HepG2 (cell line): Measurements from ENCODE around the gene ZFHX3. TPM values are rescaled to one million over a fixed set of nuclear protein-coding genes. Genes with fewer than 3 reads are reported as not detected.

Source experiments
- AHR ChIP-seq: IDR thresholded peaks from 2 replicates; pipeline ENCODE4 v1.6.1; 2018; ENCODE audit warnings: missing genetic modification reagents, missing compliant biosample characterization
- ARID4A ChIP-seq: sonication (generic); formaldehyde crosslinking; IDR thresholded peaks from 2 replicates; pipeline ENCODE4 v1.5.0; 2020; ENCODE audit warnings: mild to moderate bottlenecking, missing genetic modification reagents, borderline replicate concordance
- ATF4 ChIP-seq, 2 experiments: fragments of 450-650 bp in 1 of 2; sonication (generic) in 1 of 2; formaldehyde crosslinking; IDR thresholded peaks; 2 replicates each; pipeline versions ENCODE4 v1.5.0 to v1.8.0; 2020 to 2022; ENCODE audit warnings: mild to moderate bottlenecking in 1 of 2, missing genetic modification reagents in 1 of 2
- BATF2 ChIP-seq: sonication (generic); formaldehyde crosslinking; IDR thresholded peaks from 2 replicates; pipeline ENCODE4 v1.8.0; 2022; ENCODE audit warnings: mild to moderate bottlenecking, missing genetic modification reagents, moderate library complexity
- E2F2 ChIP-seq: sonication (generic); formaldehyde crosslinking; IDR thresholded peaks from 2 replicates; pipeline ENCODE4 v1.4.0; 2020; ENCODE audit warnings: missing genetic modification reagents, borderline replicate concordance
- NFE2L1 ChIP-seq: sonication (generic); formaldehyde crosslinking; IDR thresholded peaks from 2 replicates; pipeline ENCODE4 v1.4.0; 2020; ENCODE audit warnings: missing genetic modification reagents, mild to moderate bottlenecking, borderline replicate concordance
- RAD21 ChIP-seq: fragments of 450-650 bp; formaldehyde crosslinking; IDR thresholded peaks from 2 replicates; pipeline ENCODE4 v1.5.0; 2020; ENCODE audit warnings: mild to moderate bottlenecking
- TCF7L2 ChIP-seq: IDR thresholded peaks from 2 replicates; pipeline ENCODE4 v1.6.1; 2011; ENCODE audit warnings: mild to moderate bottlenecking, low read depth, low read length, moderate library complexity
- TMF1 ChIP-seq: sonication (generic); formaldehyde crosslinking; IDR thresholded peaks from 2 replicates; pipeline ENCODE4 v1.8.1; 2022; ENCODE audit warnings: low read depth, missing genetic modification reagents
- TP53 ChIP-seq: sonication (generic); formaldehyde crosslinking; conservative IDR thresholded peaks from 2 replicates; pipeline ENCODE4 v1.4.0; 2020; ENCODE audit warnings: missing genetic modification reagents
- ZBTB2 ChIP-seq: sonication (generic); formaldehyde crosslinking; IDR thresholded peaks from 2 replicates; pipeline ENCODE4 v1.8.0; 2022; ENCODE audit warnings: low read depth, missing genetic modification reagents
- ZFP36L1 ChIP-seq: sonication (generic); formaldehyde crosslinking; IDR thresholded peaks from 2 replicates; pipeline ENCODE4 v1.8.0; 2022; ENCODE audit warnings: mild to moderate bottlenecking, missing genetic modification reagents, moderate library complexity
- ZNF160 ChIP-seq: sonication (generic); formaldehyde crosslinking; IDR thresholded peaks from 2 replicates; pipeline ENCODE4 v1.8.0; 2022; ENCODE audit warnings: mild to moderate bottlenecking, inconsistent platforms, missing genetic modification reagents
- ZNF207 ChIP-seq: fragments of 450-650 bp; IDR thresholded peaks from 2 replicates; pipeline ENCODE4 v1.6.1; 2016; ENCODE audit warnings: antibody characterized with exemption, borderline replicate concordance
- ZNF292 ChIP-seq: sonication (generic); formaldehyde crosslinking; IDR thresholded peaks from 2 replicates; pipeline ENCODE4 v1.8.1; 2022; ENCODE audit warnings: mild to moderate bottlenecking, low read depth, missing genetic modification reagents, borderline replicate concordance
- ZNF343 ChIP-seq: sonication (generic); formaldehyde crosslinking; IDR thresholded peaks from 2 replicates; pipeline ENCODE4 v1.4.0; 2020; ENCODE audit warnings: mild to moderate bottlenecking, missing genetic modification reagents
- ZNF670 ChIP-seq: sonication (generic); formaldehyde crosslinking; IDR thresholded peaks from 2 replicates; pipeline ENCODE4 v1.8.0; 2022; ENCODE audit warnings: mild to moderate bottlenecking, missing genetic modification reagents, borderline replicate concordance
- ZNF790 ChIP-seq: sonication (generic); formaldehyde crosslinking; IDR thresholded peaks from 2 replicates; pipeline ENCODE4 v1.8.0; 2022; ENCODE audit warnings: missing genetic modification reagents, mild to moderate bottlenecking, borderline replicate concordance
- polyA plus RNA-seq, 8 experiments: library from polyadenylated mRNA; depleted of rRNA in 3 of 8; stranded (reverse) in 7 of 8; unstranded in 1 of 8; fragments of >200 nt; fragmentation: Illumina TruSeq in 4 of 8; extraction: Trizol in 4 of 8; gene quantifications; 2 replicates each; pipeline versions ENCODE4 v1.2.1 to v1.2.3, GENCODE V29; 2011 to 2016; ENCODE audit warnings: low read depth in 4 of 8, missing spikeins in 1 of 8, mixed read lengths in 1 of 8; ENCODE audit not compliant: insufficient read depth in 1 of 8
- total RNA-seq, 5 experiments: library from RNA; depleted of rRNA; stranded (reverse); fragments of >200 nt; fragmentation: Illumina TruSeq; extraction: Trizol; gene quantifications; 2 replicates each; pipeline ENCODE4 v1.2.3, GENCODE V29; 2016; ENCODE audit warnings: low read depth in 1 of 5

The ZFHX3 gene
- total and polyA plus RNA-seq, 2 of the 13 experiments (the other 11 are each of a cell fraction or from before 2014, with no cell fraction given), result 5.0 to 6.0 TPM

- TF ChIP-seq AHR (CRISPR knock-in tag), result no peak
- TF ChIP-seq TP53 (CRISPR knock-in tag), result no peak
- no peak for TF ChIP-seq E2F2
- TF ChIP-seq ZNF670, result no peak
- no peak for TF ChIP-seq ZNF343 (CRISPR knock-in tag)
- no peak for TF ChIP-seq ZBTB2 (CRISPR knock-in tag)
- no peak for TF ChIP-seq TCF7L2
- no peak for TF ChIP-seq ZNF790 (CRISPR knock-in tag)
- TF ChIP-seq RAD21 (CRISPR knock-in tag), result no peak
- no peak for TF ChIP-seq BATF2 (CRISPR knock-in tag)
- peak; percentile 54; the same call in 1 of the 2 replicates for TF ChIP-seq ZFP36L1
- TF ChIP-seq TMF1, result no peak
- no peak for TF ChIP-seq NFE2L1 (CRISPR knock-in tag)
- TF ChIP-seq ATF4 (CRISPR knock-in tag; IDR thresholded peaks at IDR 0.05), result no peak
- TF ChIP-seq ZNF292 (CRISPR knock-in tag), result peak; percentile 47; the same call in 1 of the 2 replicates
- no peak for TF ChIP-seq ZNF160 (CRISPR knock-in tag)
- TF ChIP-seq ZNF207, result no peak
- TF ChIP-seq ARID4A, result no peak
Observed at GRCh38 chr16:73092236-73092781, 44.4 kb upstream of the ZFHX3 start (continued).
